Upper lobe of left lung (tissue), 6 donors: ENCODE measurements around the gene ARHGEF4. TPM values are rescaled to one million over a fixed set of nuclear protein-coding genes. Genes with fewer than 3 reads are reported as not detected.

Experiments used
- ATAC-seq, 2 donors: fragments of 200-7000 bp; cut with Tn5 transposase; one replicate each; pipeline ENCODE4 v1.9.1; 2022; ENCODE audit warnings: mild to moderate bottlenecking in 2 of 2, moderate library complexity in 2 of 2; ENCODE audit not compliant: low FRiP score in 2 of 2
- DNase-seq, 2 donors: peaks; one replicate each; pipeline ENCODE4 v3.0.0-alpha.2; 2019 to 2020
- H3K27ac ChIP-seq, 4 donors: fragments of 200-600 bp; sonication (generic); one replicate each; pipeline ENCODE4 v1.5.1; 2016 to 2019
- H3K27me3 ChIP-seq, 4 donors: fragments of 200-600 bp; sonication (generic); one replicate each; pipeline ENCODE4 v1.5.1; 2017 to 2019
- H3K36me3 ChIP-seq, 4 donors: fragments of 200-600 bp; sonication (generic); one replicate each; pipeline ENCODE4 v1.5.1; 2016 to 2019
- H3K4me1 ChIP-seq, 4 donors: fragments of 200-600 bp; sonication (generic); one replicate each; pipeline ENCODE4 v1.5.1; 2018 to 2019
- H3K4me3 ChIP-seq, 4 donors: fragments of 200-600 bp; sonication (generic); one replicate each; pipeline ENCODE4 v1.5.1; 2017 to 2019; ENCODE audit warnings: mild to moderate bottlenecking in 2 of 4, moderate library complexity in 1 of 4
- H3K9me3 ChIP-seq, 4 donors: fragments of 200-600 bp; sonication (generic); one replicate each; pipeline ENCODE4 v1.5.1; 2018 to 2019
- EP300 ChIP-seq, 4 donors: sonication (generic); formaldehyde crosslinking; IDR thresholded peaks; one replicate each; pipeline ENCODE4 v1.5.1; 2017; ENCODE audit warnings: antibody characterized with exemption in 4 of 4, control low read depth in 2 of 4
- POLR2A ChIP-seq, 4 donors: fragments of 450-650 bp; IDR thresholded peaks; one replicate each; pipeline ENCODE4 v1.5.1; 2016 to 2017; ENCODE audit warnings: antibody characterized with exemption in 4 of 4, mild to moderate bottlenecking in 2 of 4
- POLR2AphosphoS5 ChIP-seq, 2 donors: sonication (generic); formaldehyde crosslinking; IDR thresholded peaks; one replicate each; pipeline ENCODE4 v1.5.1; 2017; ENCODE audit warnings: antibody characterized with exemption in 2 of 2
- WGBS, 2 donors: methylation state at CpG; one replicate each; pipeline ENCODE4 v1.1.5; 2017 to 2018; 5-methylcytosine and 5-hydroxymethylcytosine counted together
- total RNA-seq, 6 donors: library from RNA; depleted of rRNA in 4 of 6; stranded (reverse); fragments of >200 nt in 4 of 6; gene quantifications; one replicate each; pipeline versions ENCODE4 v1.1.0 to v1.2.1, GENCODE V29; 2016 to 2021
- TF ChIP-seq, protein P1 (sequence below), 6 experiments: fragments of 450-650 bp in 4 of 6; fragments of 200-600 bp in 2 of 6; sonication (generic) in 2 of 6; IDR thresholded peaks; one replicate each; pipeline ENCODE4 v1.5.1; 2016 to 2019; ENCODE audit warnings: antibody characterized with exemption in 6 of 6
- donor health status: DM: no; HTN: no; CAD: no; lungs with moderate emphysema.
- donor health status: DM: no; HTN: yes; CAD: no; lungs with severe emphysema.

The ARHGEF4 gene
- total RNA-seq, 6 donors from 2014 or later: 10.1 to 101 (median 22.5) TPM

- H3K36me3 ChIP-seq: no peaks in the 10 kb centered on the region
- TF ChIP-seq, protein P1, sequence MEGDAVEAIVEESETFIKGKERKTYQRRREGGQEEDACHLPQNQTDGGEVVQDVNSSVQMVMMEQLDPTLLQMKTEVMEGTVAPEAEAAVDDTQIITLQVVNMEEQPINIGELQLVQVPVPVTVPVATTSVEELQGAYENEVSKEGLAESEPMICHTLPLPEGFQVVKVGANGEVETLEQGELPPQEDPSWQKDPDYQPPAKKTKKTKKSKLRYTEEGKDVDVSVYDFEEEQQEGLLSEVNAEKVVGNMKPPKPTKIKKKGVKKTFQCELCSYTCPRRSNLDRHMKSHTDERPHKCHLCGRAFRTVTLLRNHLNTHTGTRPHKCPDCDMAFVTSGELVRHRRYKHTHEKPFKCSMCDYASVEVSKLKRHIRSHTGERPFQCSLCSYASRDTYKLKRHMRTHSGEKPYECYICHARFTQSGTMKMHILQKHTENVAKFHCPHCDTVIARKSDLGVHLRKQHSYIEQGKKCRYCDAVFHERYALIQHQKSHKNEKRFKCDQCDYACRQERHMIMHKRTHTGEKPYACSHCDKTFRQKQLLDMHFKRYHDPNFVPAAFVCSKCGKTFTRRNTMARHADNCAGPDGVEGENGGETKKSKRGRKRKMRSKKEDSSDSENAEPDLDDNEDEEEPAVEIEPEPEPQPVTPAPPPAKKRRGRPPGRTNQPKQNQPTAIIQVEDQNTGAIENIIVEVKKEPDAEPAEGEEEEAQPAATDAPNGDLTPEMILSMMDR (IDR thresholded peaks at IDR 0.05): no peak
- no peak for TF ChIP-seq POLR2AphosphoS5 (IDR thresholded peaks at IDR 0.05)
- no peak for TF ChIP-seq EP300 (IDR thresholded peaks at IDR 0.05)
- no peak for TF ChIP-seq POLR2A (IDR thresholded peaks at IDR 0.05)
- DNase-seq (peak in 1 of 2 donors; percentile 43), ATAC-seq (no peak)
- H3K27ac ChIP-seq: no peak overlapping the region
- 83 to 88% methylated on average over 6 to 12 of the region's 12 CpGs for WGBS, 2 donors
- no peaks in the 10 kb centered on the region for H3K9me3 ChIP-seq
- H3K4me3 ChIP-seq: no peak overlapping the region
- H3K4me1 ChIP-seq: no peaks in the 10 kb centered on the region
- no peaks in the 10 kb centered on the region for H3K27me3 ChIP-seq
Observed at GRCh38 chr2:130848526-130849210, 12.0 kb downstream of the ARHGEF4 start.

- Histone ChIP-seq H3K9me3 (no peaks in the 10 kb centered on the region), H3K27ac (no peak overlapping the region), H3K4me3 (no peak overlapping the region), H3K36me3 (no peaks in the 10 kb centered on the region), H3K4me1 (no peaks in the 10 kb centered on the region), H3K27me3 (no peaks in the 10 kb centered on the region)
- ATAC-seq (no peak), DNase-seq (no peak)
- no peak for TF ChIP-seq POLR2AphosphoS5 (IDR thresholded peaks at IDR 0.05)
- TF ChIP-seq EP300 (IDR thresholded peaks at IDR 0.05): no peak
- TF ChIP-seq, protein P1 (IDR thresholded peaks at IDR 0.05): no peak
- no peak for TF ChIP-seq POLR2A (IDR thresholded peaks at IDR 0.05)
- WGBS, 2 donors: 63 to 72% methylated on average over 6 to 10 of the region's 10 CpGs
Observed at GRCh38 chr2:130849896-130850787, 13.4 kb downstream of the ARHGEF4 start.

GRCh38 chr2:130850788-130851623 is 14.3 kb downstream of the ARHGEF4 start:
- H3K36me3 ChIP-seq: no peaks in the 10 kb centered on the region
- no peak overlapping the region for H3K4me3 ChIP-seq
- peak in 1 of 2 donors; percentile 51 for DNase-seq
- no peaks in the 10 kb centered on the region for H3K4me1 ChIP-seq
- TF ChIP-seq POLR2A (IDR thresholded peaks at IDR 0.05) (no peak), EP300 (IDR thresholded peaks at IDR 0.05) (no peak), POLR2AphosphoS5 (IDR thresholded peaks at IDR 0.05) (no peak)
- TF ChIP-seq, protein P1 (IDR thresholded peaks at IDR 0.05): no peak
- ATAC-seq: no peak
- no peak overlapping the region for H3K27ac ChIP-seq
- no peaks in the 10 kb centered on the region for H3K27me3 ChIP-seq
- no peaks in the 10 kb centered on the region for H3K9me3 ChIP-seq
- WGBS, 2 donors: 89 to 91% methylated on average over 7 to 26 of the region's 26 CpGs

DNA sequence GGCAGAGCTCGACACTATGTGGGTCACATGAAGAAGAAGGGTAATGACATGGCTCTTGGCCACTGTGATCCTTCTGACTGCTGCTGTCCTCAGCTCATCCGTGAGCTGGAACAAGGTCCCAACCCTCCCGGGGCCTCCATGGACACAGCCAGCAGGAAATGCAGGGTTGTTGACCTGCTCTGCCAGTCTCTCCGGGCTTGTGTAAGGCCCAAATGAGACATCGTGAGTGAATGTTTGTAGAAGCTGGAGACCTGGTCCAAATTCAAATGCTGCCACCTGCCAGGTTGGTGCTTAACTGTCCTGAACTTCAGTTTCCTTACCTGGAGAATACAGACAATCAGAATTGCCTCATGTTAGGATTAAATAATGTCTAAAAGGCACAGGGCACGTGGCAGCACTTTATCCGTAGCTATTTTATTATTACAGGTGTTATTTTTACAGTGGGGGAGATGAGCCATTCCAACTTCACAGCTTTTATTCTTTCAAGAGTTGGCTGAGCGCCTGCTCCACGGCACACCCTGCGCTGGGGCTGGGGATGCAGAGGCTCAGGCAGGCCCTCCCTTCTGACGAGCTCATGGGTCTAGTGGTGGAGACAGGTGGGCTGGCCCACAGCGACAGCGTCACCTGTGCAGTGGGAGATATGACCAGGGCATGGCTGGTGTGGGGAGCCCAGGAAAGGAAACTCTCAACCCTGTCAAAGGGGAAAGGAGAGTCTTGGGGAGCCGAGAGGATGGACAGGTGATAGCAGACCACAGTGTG is 15.1 kb downstream of the ARHGEF4 start:
- TF ChIP-seq EP300 (IDR thresholded peaks at IDR 0.05) (no peak), POLR2A (IDR thresholded peaks at IDR 0.05) (no peak), POLR2AphosphoS5 (IDR thresholded peaks at IDR 0.05) (no peak)
- TF ChIP-seq, protein P1 (IDR thresholded peaks at IDR 0.05): no peak
- Histone ChIP-seq H3K27ac (no peak overlapping the region), H3K4me1 (no peaks in the 10 kb centered on the region), H3K4me3 (no peak overlapping the region), H3K9me3 (no peaks in the 10 kb centered on the region), H3K27me3 (no peaks in the 10 kb centered on the region), H3K36me3 (no peaks in the 10 kb centered on the region)
- 70 to 76% methylated on average over 13 to 14 of the region's 14 CpGs for WGBS, 2 donors
- no peak for DNase-seq
- ATAC-seq: no peak
